GM19463 (cell line): ENCODE results near the gene PDE4D.
"Not testable (repeated sequence)": the region's sequence is repeated elsewhere in the genome, so short reads cannot be mapped to it uniquely, and the experiment has no call there.

Experiments
- ATAC-seq: cut with Tn5 transposase; IDR thresholded peaks from one replicate; pipeline ENCODE4 v1.9.1; 2021; ENCODE audit warnings: mild to moderate bottlenecking, moderate library complexity; ENCODE audit not compliant: unreplicated experiment

The PDE4D gene

DNA sequence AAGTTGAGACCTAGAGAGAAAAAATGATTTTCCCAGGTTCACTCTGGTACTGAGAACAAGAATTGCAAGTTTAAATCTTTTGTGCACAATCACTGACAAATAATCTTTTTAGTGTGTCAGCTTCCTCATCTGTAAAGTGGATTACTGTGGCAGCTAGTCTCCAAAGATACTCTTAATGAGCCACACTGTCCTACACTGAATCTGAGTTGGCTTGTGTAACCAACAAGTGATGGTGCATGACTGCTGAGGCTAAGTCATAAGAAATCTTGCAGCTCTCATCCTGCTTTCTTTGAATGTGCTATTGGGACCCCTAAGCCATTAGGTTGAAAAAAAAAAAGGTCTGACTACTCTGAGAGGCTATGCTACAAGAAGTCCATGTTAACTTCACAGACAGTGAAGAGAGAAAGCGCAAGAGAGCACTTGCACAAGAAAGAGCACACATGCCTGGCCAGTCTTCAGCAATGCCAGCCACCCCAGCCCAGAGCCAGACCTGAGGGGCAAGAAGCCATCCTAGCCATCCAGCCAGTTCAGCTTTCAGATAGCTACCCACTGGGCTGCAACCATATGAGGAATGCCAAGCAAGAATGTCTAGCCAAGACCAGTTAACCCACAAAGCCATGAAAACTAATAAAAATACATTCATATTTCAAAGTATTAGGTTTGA, 891.2 kb downstream of the PDE4D start:
- no peak for ATAC-seq

- no peak for ATAC-seq
Observed at GRCh38 chr5:59001716-59002115, 891.8 kb downstream of the PDE4D start.

DNA sequence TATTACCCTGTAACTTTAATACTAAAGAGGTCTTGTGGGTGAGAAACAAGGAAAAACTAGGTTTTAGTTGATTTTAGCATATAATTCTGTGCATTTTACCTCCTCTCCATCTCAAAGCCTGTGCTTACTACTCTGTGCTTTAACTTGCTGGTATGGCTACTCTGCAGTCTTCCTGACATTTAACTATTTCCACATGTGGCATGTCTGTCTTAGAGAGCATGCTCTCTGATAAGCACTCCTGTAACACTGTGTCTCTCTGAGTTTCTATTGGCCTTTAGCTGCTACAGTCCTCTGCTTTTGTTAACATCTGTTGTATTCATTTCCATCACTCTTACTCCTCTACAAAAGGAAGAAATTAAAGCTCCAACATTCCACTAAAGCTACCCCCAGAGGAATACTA, 892.4 kb downstream of the PDE4D start:
- ATAC-seq = no peak

GRCh38 chr5:59000211-59000610, 893.3 kb downstream of the PDE4D start:
- no peak for ATAC-seq

DNA sequence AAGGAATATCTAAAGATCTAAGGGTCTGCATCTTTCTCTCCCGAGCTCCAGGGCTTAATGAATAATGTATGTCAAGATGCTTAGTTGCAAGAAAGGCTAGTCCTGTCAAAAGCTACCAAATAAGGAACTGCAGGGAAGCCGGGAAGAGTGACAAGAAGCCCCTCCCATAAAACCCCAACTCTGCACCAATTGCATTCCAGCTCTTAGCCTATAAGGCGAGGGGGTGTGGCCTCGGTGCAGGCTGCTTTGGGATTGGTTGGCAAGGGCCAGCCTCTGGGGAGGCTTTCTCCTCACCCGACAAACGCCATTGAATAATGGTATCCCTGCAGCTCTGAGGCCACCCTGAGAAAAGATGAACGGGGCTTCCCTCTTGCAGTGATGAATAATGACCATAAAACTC, 893.7 kb downstream of the PDE4D start:
- no peak for ATAC-seq

GRCh38 chr5:58998544-58998943, 895.0 kb downstream of the PDE4D start:
- ATAC-seq = no peak

GRCh38 chr5:58995779-58996178, 897.7 kb downstream of the PDE4D start:
- ATAC-seq = not testable (repeated sequence)

DNA sequence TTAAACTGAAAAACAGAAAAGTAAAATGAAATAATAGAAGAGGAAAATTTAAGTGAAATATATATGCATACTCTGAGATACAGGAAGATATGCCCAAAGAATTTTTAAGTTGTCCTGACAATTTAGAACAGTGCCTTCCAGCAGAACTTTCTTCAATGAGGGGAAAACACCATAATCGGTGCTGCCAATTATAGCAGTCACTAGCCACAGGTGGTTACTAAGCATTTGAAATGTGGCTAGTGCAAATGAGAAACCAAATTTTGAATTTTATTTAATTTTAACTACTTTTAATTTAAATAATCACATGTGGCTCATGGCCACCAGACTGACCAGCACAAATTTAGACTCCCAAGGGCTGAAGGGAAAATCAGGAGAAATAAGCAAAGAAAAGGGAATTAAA, 900.1 kb downstream of the PDE4D start:
- no peak for ATAC-seq

GRCh38 chr5:58988938-58989337, 904.6 kb downstream of the PDE4D start:
- ATAC-seq = no peak

DNA sequence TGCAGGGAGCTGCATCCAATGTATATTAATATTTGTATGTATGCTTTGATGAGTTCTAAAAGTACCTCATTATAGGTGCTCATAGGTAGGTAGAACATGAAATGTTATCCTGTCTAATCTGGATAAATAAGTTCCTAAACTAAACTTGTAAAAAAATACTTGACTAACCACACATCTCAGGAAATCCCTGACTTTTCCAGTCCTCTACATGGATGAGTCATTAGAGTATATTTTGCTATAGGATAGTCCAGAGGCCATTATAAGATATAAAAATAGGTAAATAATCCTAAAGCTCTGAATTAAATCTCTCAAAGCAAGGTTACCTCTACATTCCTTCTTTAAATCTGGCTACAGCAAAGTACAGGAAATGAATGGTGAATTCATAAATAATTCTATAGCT, 906.3 kb downstream of the PDE4D start:
- ATAC-seq = no peak

DNA sequence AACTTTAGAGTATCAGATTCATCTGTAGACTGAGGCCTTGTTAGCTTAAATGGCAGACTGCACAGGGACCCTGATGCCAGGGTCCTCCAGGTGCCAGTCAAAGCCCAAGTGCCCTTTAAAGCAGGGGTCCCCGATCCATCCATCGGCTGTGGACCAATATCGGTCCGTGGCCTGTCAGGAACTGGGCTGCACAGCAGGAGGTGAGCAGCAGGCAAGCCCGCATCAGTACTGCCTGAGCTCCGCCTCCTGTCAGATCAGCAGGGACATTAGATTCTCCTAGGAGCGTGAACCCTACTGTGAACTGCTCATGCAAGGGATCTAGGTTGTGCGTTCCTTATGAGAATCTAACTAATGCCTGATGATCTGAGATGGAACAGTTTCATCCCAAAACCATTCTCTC, 907.2 kb downstream of the PDE4D start:
- ATAC-seq = no peak

DNA sequence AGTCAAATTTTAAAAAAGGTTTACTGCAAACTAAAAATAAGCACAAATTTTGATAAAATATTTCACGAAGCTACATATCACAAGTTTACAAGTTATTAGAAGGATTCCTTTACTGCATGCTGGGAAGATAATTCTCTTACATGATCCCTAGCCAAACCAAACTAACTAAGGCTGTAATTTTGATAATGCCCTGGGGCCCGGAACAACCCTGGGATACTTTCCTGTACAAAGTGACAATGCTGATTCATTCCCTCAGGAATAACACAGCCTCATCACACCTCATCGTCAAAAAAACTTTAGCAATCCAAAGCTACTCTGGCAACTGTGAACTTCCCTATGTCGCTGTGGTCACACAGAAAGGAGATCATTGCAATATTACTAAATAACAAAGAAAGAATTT, 907.8 kb downstream of the PDE4D start:
- ATAC-seq = no peak

DNA sequence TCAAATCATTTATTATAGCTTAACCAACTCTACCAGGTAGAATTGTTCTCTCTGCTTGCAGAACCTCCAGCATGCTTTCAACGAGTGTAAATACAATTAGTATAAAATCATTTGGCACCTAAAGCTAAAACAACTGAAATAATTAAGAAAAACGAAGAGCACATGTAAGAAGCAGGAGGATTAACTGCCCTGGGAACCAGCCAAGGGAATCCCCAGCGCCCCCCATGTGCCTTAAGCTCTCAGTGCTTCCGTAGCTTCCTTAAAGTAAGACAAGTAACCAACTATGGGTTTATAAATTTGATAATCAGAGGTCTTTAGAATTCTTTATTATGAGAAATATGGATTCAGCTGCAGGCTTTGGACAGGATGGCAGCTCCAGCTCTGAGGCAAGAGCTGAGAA, 908.2 kb downstream of the PDE4D start:
- ATAC-seq = no peak

DNA sequence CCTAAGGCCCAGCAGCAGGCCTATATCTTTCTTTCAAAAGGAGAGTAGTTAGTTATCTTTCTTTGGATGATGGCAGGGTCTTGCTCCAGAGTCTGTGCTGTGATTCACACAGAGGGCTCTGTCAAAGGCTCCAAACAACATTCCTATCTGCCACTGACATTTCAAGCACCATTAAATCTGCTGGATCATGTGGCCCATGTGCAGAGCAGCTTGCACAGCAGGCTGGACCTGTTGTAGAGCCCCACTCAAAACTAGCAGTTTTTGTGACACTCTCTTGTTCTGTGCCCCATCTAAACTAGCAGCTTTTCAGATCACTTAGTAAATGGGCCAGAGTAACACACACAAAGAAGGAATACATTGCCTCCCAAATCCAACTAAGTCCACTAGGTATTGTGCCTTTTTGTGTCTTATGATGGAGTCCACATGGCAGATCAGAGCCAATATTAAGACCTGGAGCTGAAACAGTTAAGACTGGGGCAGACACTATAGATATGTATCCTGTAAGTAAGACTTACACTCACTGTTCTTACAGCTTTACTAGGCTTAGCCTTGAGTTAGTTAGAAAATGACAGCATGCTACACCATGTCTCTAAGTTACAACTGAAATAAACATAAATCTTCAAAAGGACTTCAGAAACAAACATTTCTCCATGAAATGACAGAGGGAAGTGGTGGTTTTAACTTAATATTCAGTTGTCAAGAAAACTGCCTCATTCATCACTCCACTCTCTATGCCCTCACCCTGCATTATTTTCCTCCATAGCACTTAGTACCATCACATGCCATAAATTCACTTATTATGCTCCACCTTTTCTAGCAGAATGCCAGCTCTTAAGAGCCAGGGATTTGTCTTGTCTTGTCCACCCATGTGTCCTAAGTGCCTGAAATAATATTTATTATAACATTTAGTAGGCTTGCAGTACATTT, 909.7 kb downstream of the PDE4D start:
- ATAC-seq = no peak

- no peak for ATAC-seq
Observed at GRCh38 chr5:58980890-58981289, 912.6 kb downstream of the PDE4D start.

- no peak for ATAC-seq
Observed at GRCh38 chr5:58979090-58979489, 914.4 kb downstream of the PDE4D start.

- no peak for ATAC-seq
Observed at GRCh38 chr5:58974601-58975000, 918.9 kb downstream of the PDE4D start.

GRCh38 chr5:58974083-58974482, 919.4 kb downstream of the PDE4D start:
- no peak for ATAC-seq

DNA sequence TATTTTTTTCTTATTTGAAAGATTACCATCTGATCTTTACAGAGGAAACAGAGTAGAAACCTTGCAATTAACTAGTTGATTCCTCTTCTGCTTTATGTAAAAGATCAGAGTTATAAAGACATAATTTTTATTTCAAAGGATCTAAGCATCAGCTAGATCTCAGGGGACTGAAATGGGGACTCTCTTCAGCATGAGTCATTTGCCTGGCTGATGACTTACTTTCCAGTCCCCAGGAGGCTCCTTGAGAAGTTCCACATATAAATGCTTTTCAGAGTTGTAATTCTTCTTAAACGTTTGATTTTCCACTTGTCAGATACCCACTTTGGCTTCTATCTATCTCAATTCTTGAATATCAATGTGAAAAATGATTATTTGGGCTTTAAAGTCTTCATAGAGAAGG, 921.2 kb downstream of the PDE4D start:
- no peak for ATAC-seq

DNA sequence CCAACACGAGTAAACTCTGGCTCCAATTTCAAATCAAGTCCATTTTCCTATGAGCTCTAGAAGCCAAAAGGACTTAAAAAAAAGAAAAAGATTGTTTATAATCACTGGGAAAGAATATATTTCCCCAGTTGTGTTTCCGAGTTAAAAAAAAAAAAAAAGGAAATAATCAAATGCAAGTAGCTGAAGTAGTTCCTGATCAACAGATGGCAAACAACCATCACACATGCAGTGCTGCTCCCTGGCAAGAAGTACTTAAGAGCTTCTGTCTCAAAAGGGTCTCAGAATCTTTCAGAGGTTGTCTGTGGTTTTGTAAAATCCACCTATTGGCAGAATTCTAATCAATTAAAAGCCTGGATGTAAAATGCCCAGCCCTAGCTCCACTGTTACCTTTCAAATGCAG, 922.8 kb downstream of the PDE4D start:
- ATAC-seq = no peak

DNA sequence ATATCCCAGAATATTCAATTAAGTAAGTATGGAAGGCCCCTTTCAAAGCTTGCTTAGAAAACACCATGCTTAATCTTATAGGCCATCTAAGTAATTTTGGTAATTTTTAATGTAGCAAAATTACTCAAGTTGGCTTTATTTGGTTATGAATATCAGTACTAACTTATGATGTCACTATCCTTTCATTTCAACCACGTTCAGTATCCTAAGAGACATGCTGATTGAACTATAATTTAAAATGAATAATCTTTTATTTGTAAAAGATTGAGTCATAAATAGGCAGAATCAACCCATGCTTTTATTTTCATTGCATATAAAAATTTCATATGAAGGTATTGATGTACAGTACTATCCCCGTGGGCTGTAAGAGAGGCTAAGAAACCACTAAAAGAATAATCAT, 923.7 kb downstream of the PDE4D start:
- ATAC-seq = no peak

GRCh38 chr5:58969253-58969652, 924.3 kb downstream of the PDE4D start:
- ATAC-seq = no peak
